ENCODE data around the gene B4GALT2. TPM values are rescaled to one million over a fixed set of nuclear protein-coding genes. Genes with fewer than 3 reads are reported as not detected.

B4GALT2 gene
- total and polyA plus RNA-seq, 2 of the 4 experiments (the other 2 are of a cell fraction) = 52.3 to 60.8 TPM

DNA sequence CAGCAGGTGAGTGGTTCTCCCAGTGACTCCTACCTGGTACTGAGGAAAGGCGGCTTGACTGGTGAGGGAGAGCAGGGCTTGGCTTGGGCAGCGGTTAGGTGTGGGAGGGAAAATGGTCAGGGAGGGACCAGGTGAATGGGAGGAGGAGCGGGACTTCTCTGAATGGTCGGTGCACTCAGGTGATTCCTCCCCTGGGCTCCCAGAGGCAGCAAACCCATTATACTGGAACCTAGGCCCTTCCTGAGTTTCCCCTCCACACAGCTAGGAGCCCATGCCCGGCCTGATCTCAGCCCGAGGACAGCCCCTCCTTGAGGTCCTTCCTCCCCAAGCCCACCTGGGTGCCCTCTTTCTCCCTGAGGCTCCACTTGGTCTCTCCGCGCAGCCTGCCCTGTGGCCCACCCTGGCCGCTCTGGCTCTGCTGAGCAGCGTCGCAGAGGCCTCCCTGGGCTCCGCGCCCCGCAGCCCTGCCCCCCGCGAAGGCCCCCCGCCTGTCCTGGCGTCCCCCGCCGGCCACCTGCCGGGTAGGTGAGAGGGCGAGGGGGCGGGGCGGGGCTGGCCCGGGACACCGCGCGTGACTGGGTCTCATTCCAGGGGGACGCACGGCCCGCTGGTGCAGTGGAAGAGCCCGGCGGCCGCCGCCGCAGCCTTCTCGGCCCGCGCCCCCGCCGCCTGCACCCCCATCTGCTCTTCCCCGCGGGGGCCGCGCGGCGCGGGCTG lies 43.1 kb upstream of the B4GALT2 start:
- H2BK20ac ChIP-seq (ENCODE audit: low read depth, low read length) = no peak overlapping the region; the same call in 1 of the 2 replicates
- H3K14ac ChIP-seq (replicated peaks; ENCODE audit: low read depth, low read length) = no peak overlapping the region
- no peak overlapping the region for H4K5ac ChIP-seq (ENCODE audit: low read depth, low read length)
- peaks cover 0 to 8% of the 10 kb centered on the region in 2 experiments; a peak in 1 of 4 replicates for H3K79me1 ChIP-seq (ENCODE audit: low read depth in 1 of 2, low read length in 2 of 2)
- no peak for ATAC-seq (ENCODE audit: low read depth)
- no peak overlapping the region for H4K8ac ChIP-seq (ENCODE audit: low read depth in 2 of 2, low read length in 2 of 2)
- CTCF ChIA-PET = interaction anchor here (1.0 to 5.6 kb wide), 8 partner anchors 11 to 285 kb away, joined by 3 to 149 read pairs (median 6); partner anchors contain the start of gene IPO13
- no peaks in the 10 kb centered on the region; the same call in 1 of the 2 replicates for H3K27me3 ChIP-seq (ENCODE audit: control insufficient read depth, insufficient read depth, low read length)
- H3K18ac ChIP-seq (ENCODE audit: low read depth, low read length) = no peak overlapping the region
- no peak overlapping the region for H3K27ac ChIP-seq (ENCODE audit: insufficient read depth, low read length)
- no peak overlapping the region for H3K9ac ChIP-seq (ENCODE audit: low read depth, low read length)
- intact Hi-C loops (cut with micrococcal nuclease) = no loop called here
- no peak overlapping the region for H2BK120ac ChIP-seq (ENCODE audit: low read depth, low read length)
- peak overlapping the region; percentile 30 for H3K4me3 ChIP-seq (ENCODE audit: insufficient read depth, low read depth, low read length)
- H4K20me1 ChIP-seq (ENCODE audit: insufficient read depth, low read length) = peaks cover 3% of the 10 kb centered on the region; the same call in 1 of the 2 replicates
- H2AFZ ChIP-seq (replicated peaks; ENCODE audit: low read length, poor library complexity) = peak overlapping the region; percentile 74
- H2BK5ac ChIP-seq (ENCODE audit: low read depth, low read length, poor library complexity, severe bottlenecking) = no peak overlapping the region
- H3K9me1 ChIP-seq (ENCODE audit: insufficient read depth, low read length) = peaks cover 6% of the 10 kb centered on the region
- H3K56ac ChIP-seq (ENCODE audit: extremely low read depth, insufficient read depth, low read length) = no peak overlapping the region
- no peaks in the 10 kb centered on the region for H3K36me3 ChIP-seq (ENCODE audit: control insufficient read depth, insufficient read depth, low read length)
- no TSS peak for BruUV-seq (replicated peaks)
- TF ChIP-seq RAD21 (IDR thresholded peaks at IDR 0.05; ENCODE audit: low read length) = no peak
- no peak for TF ChIP-seq FOS (IDR thresholded peaks at IDR 0.05; ENCODE audit: low read depth, low read length)
- TF ChIP-seq MXI1 (IDR thresholded peaks at IDR 0.05; ENCODE audit: borderline replicate concordance, low read depth, low read length) = no peak
- no peak for TF ChIP-seq CEBPB (IDR thresholded peaks at IDR 0.05; ENCODE audit: low read depth, low read length)
- no peak for TF ChIP-seq POLR2A (IDR thresholded peaks at IDR 0.05; ENCODE audit: low read depth, low read length)
- peaks cover 10% of the 10 kb centered on the region for H3K4me1 ChIP-seq (ENCODE audit: control insufficient read depth, insufficient read depth, low read length)
- 0 out of 2 replicates have a peak overlapping the region, but pooled peaks have one; percentile 43 for H2AK5ac ChIP-seq (ENCODE audit: low read depth, low read length)
- no peak overlapping the region; the same call in 1 of the 2 replicates for H3K4me2 ChIP-seq (ENCODE audit: low read depth, low read length)
- DNase-seq = no peak
- no peaks in the 10 kb centered on the region for H3K9me3 ChIP-seq (ENCODE audit: control insufficient read depth, insufficient read depth, low read length)
- no peak overlapping the region; the same call in 1 of the 2 replicates for H3K23ac ChIP-seq (ENCODE audit: low read depth, low read length)
- H2AK9ac ChIP-seq (replicated peaks; ENCODE audit: low read depth, low read length, poor library complexity) = no peak overlapping the region
- dilution Hi-C loops (cut with HindIII; ENCODE audit: low sequenced_read_pairs, unreplicated experiment) = no loop called here
- in situ Hi-C loops (cut with MboI; ENCODE audit: low sequenced_read_pairs) = no loop called here
- WGBS, 2 experiments (ENCODE audit: extremely low coverage in 2 of 2, insufficient read length in 1 of 2) = 7% methylated on average over 24 of the region's 48 CpGs; no CpG with 5 or more reads in 1 of the 2 experiments
- no peak overlapping the region for H3K4ac ChIP-seq (ENCODE audit: low read depth, low read length)
- H2BK15ac ChIP-seq (ENCODE audit: low read depth, low read length) = no peak overlapping the region
- H4K91ac ChIP-seq (ENCODE audit: insufficient read depth, low read depth, low read length) = no peak overlapping the region
- POLR2A ChIA-PET (ENCODE audit: unreplicated experiment) = no interaction called here

Measured in IMR-90 (cell line).